ENCODE results near the gene GABRD. TPM values are rescaled to one million over a fixed set of nuclear protein-coding genes. Genes with fewer than 3 reads are reported as not detected.

Gene GABRD
- 15.6 TPM for total RNA-seq (2021; ENCODE audit: unreplicated experiment)
- 21.8 and 30.5 TPM in 2 replicates for polyA plus RNA-seq (2012)
- percentile 30 among the genes with signal in this experiment for Bru-seq, nascent RNA
- BruChase-seq, experiment 1, labeled RNA remaining after a 6-hour chase = percentile 45 among the genes with signal in this experiment
- percentile 35 among the genes with signal in this experiment for BruChase-seq, experiment 2, labeled RNA remaining after a 2-hour chase
- long read RNA-seq, transcript GABRD-201 (9 exons, 1,961 nt) = major isoform, 22 of 41 reads
- long read RNA-seq, transcript GABRD-205 (8 exons, 1,707 nt) = minor isoform, 8 of 41 reads
- long read RNA-seq, partial matches to known transcripts = 6 of 41 reads
- long read RNA-seq, other reads (novel, unspliced or antisense) = 2 of 41 reads

GRCh38 chr1:2019172-2019543, at the start of gene GABRD:
GABRD (plus strand) TSS chr1:2019345; CDS start chr1:2019424, 79 bp downstream.
- H3K9me2 ChIP-seq (ENCODE audit: insufficient read depth) = no peaks in the 10 kb centered on the region
- no peaks in the 10 kb centered on the region for H3K27me3 ChIP-seq (ENCODE audit: insufficient read depth, low read length)
- H2AFZ ChIP-seq (ENCODE audit: low read depth, low read length, poor library complexity, severe bottlenecking) = no peak within 1 kb of the TSS
- H3K79me2 ChIP-seq (ENCODE audit: insufficient read depth, low read length) = no peaks in the 10 kb centered on the region
- H3K4me3 ChIP-seq (replicated peaks in 1 of 2; ENCODE audit: low read depth in 1 of 2, low read length in 2 of 2) = peak within 1 kb of the TSS; percentile 30 to 50
- H4K20me1 ChIP-seq (ENCODE audit: insufficient read depth) = no peaks in the 10 kb centered on the region
- peak within 1 kb of the TSS; percentile 67 for H3K4me2 ChIP-seq (ENCODE audit: low read length)
- TF ChIP-seq TCF7L2 (IDR thresholded peaks at IDR 0.05; ENCODE audit: borderline replicate concordance, extremely low read depth, insufficient read depth, insufficient read length) (no peak), POLR2AphosphoS5 (IDR thresholded peaks at IDR 0.05; ENCODE audit: low read depth, low read length) (peak; percentile 45; the same call in 1 of the 2 replicates)
- ChIA-PET RAD21 (ENCODE audit: low non-redundant PET in 1 of 2, low total read pairs in 2 of 2, uncharacterized antibody in 2 of 2, unreplicated experiment in 2 of 2) (no interaction called here), CTCF (interaction anchor here (1.4 kb wide), 1 partner anchor 26 kb away, joined by 4 read pairs; no protein-coding TSS in a partner anchor), POLR2A (no interaction called here)
- H3K4me1 ChIP-seq (ENCODE audit: control insufficient read depth in 1 of 2, insufficient read depth in 2 of 2, low read length in 2 of 2) = peaks cover 3 to 27% of the 10 kb centered on the region in 2 experiments; a peak in 3 of 4 replicates
- no TSS peak for BruUV-seq (replicated peaks)
- ATAC-seq (peak; percentile 90), DNase-seq (ENCODE audit: low read depth, low spot score) (no peak)
- intact Hi-C loops (cut with micrococcal nuclease) = no loop called here
- no peaks in the 10 kb centered on the region for H3K36me3 ChIP-seq (ENCODE audit: control insufficient read depth in 1 of 2, insufficient read depth in 2 of 2, low read length in 2 of 2)
- H3K9ac ChIP-seq (ENCODE audit: low read length) = 0 out of 2 replicates have a peak within 1 kb of the TSS, but pooled peaks have one; percentile 27
- H3K9me3 ChIP-seq (ENCODE audit: control insufficient read depth in 1 of 2, insufficient read depth in 1 of 2, low read depth in 1 of 2, low read length in 2 of 2) = no peaks in the 10 kb centered on the region
- H3K27ac ChIP-seq (ENCODE audit: low read depth, low read length) = no peak within 1 kb of the TSS

GRCh38 chr1:1969505-1969900, 49.6 kb upstream of the GABRD start:
- intact Hi-C loops (cut with micrococcal nuclease) = no loop called here
- RAD21 ChIA-PET (ENCODE audit: low non-redundant PET in 1 of 2, low total read pairs in 2 of 2, uncharacterized antibody in 2 of 2, unreplicated experiment in 2 of 2) = no interaction called here
- Histone ChIP-seq H3K4me1 (ENCODE audit: control insufficient read depth in 1 of 2, insufficient read depth in 2 of 2, low read length in 2 of 2) (peaks cover 10 to 27% of the 10 kb centered on the region in 2 experiments), H3K4me3 (replicated peaks in 1 of 2; ENCODE audit: low read depth in 1 of 2, low read length in 2 of 2) (no peak overlapping the region), H3K27ac (ENCODE audit: low read depth, low read length) (peak overlapping the region; percentile 22; the same call in 1 of the 2 replicates), H2AFZ (ENCODE audit: low read depth, low read length, poor library complexity, severe bottlenecking) (no peak overlapping the region), H3K27me3 (ENCODE audit: insufficient read depth, low read length) (no peaks in the 10 kb centered on the region), H3K9me2 (ENCODE audit: insufficient read depth) (no peaks in the 10 kb centered on the region), H3K4me2 (ENCODE audit: low read length) (no peak overlapping the region), H3K36me3 (ENCODE audit: control insufficient read depth in 1 of 2, insufficient read depth in 2 of 2, low read length in 2 of 2) (no peaks in the 10 kb centered on the region), H3K9me3 (ENCODE audit: control insufficient read depth in 1 of 2, insufficient read depth in 1 of 2, low read depth in 1 of 2, low read length in 2 of 2) (no peaks in the 10 kb centered on the region; a peak in 1 of 4 replicates), H3K79me2 (ENCODE audit: insufficient read depth, low read length) (no peaks in the 10 kb centered on the region), H4K20me1 (ENCODE audit: insufficient read depth) (no peaks in the 10 kb centered on the region), H3K9ac (ENCODE audit: low read length) (no peak overlapping the region)
- POLR2A ChIA-PET = interaction anchor here (0.6 kb wide), 1 partner anchor 230 kb away, joined by 8 read pairs; no protein-coding TSS in a partner anchor
- no peak for TF ChIP-seq ZNF274 (IDR thresholded peaks at IDR 0.05; ENCODE audit: low read depth, low read length)
- DNase-seq (ENCODE audit: low read depth, low spot score) (no peak), ATAC-seq (peak; percentile 13; the same call in 1 of the 2 replicates)
- no TSS peak for BruUV-seq (replicated peaks)
- CTCF ChIA-PET = interaction anchor here (1.4 to 1.6 kb wide), 2 partner anchors 9 to 75 kb away, joined by 4 to 5 read pairs; no protein-coding TSS in a partner anchor
